Progenitor cell of endocrine pancreas (in vitro differentiated cells): ENCODE data around the gene BCL2. TPM values are rescaled to one million over a fixed set of nuclear protein-coding genes. Genes with fewer than 3 reads are reported as not detected.
"Not testable (repeated sequence)": the region's sequence is repeated elsewhere in the genome, so short reads cannot be mapped to it uniquely, and the experiment has no call there.

Experiments
- DNase-seq: peaks from one replicate; pipeline ENCODE4 v3.0.0; 2021; ENCODE audit warnings: low spot score; ENCODE audit not compliant: unreplicated experiment
- H3K27ac Mint-ChIP-seq: 2 replicates; pipeline ENCODE4 v1.8.0; 2021; ENCODE audit warnings: mild to moderate bottlenecking, moderate library complexity, mixed read lengths
- H3K27me3 Mint-ChIP-seq: 2 replicates; pipeline ENCODE4 v1.8.0; 2021; ENCODE audit warnings: mixed read lengths
- H3K36me3 Mint-ChIP-seq: 2 replicates; pipeline ENCODE4 v1.8.0; 2022; ENCODE audit warnings: mixed read lengths; ENCODE audit not compliant: insufficient read depth
- H3K4me1 Mint-ChIP-seq: 2 replicates; pipeline ENCODE4 v1.8.0; 2021; ENCODE audit warnings: low read depth, mixed read lengths
- H3K4me3 Mint-ChIP-seq: 2 replicates; pipeline ENCODE4 v1.8.0; 2021; ENCODE audit warnings: low read depth, mild to moderate bottlenecking, moderate library complexity, mixed read lengths
- H3K9me3 Mint-ChIP-seq: 2 replicates; pipeline ENCODE4 v1.8.0; 2021; ENCODE audit warnings: low read depth, mixed read lengths
- total RNA-seq: library from RNA; stranded (reverse); gene quantifications from 2 replicates; pipeline ENCODE4 v1.2.1, GENCODE V29; 2021
- TF ChIP-seq, protein P1 (sequence below): fragments of 200-600 bp; sonication (generic); IDR thresholded peaks from one replicate; pipeline ENCODE4 v1.5.0; 2021; ENCODE audit warnings: antibody characterized with exemption, mild to moderate bottlenecking; ENCODE audit not compliant: unreplicated experiment

Gene BCL2
- total RNA-seq, 1 donor from 2014 or later = 3.8 TPM

GRCh38 chr18:63192885-63193349 lies 126.7 kb downstream of the BCL2 start:
- no peaks in the 10 kb centered on the region for H3K4me1 Mint-ChIP-seq
- H3K36me3 Mint-ChIP-seq = no peaks in the 10 kb centered on the region
- peaks cover 3% of the 10 kb centered on the region for H3K27me3 Mint-ChIP-seq
- no peak overlapping the region for H3K4me3 Mint-ChIP-seq
- H3K27ac Mint-ChIP-seq = no peak overlapping the region
- DNase-seq = no peak
- H3K9me3 Mint-ChIP-seq = no peaks in the 10 kb centered on the region
- TF ChIP-seq, protein P1, sequence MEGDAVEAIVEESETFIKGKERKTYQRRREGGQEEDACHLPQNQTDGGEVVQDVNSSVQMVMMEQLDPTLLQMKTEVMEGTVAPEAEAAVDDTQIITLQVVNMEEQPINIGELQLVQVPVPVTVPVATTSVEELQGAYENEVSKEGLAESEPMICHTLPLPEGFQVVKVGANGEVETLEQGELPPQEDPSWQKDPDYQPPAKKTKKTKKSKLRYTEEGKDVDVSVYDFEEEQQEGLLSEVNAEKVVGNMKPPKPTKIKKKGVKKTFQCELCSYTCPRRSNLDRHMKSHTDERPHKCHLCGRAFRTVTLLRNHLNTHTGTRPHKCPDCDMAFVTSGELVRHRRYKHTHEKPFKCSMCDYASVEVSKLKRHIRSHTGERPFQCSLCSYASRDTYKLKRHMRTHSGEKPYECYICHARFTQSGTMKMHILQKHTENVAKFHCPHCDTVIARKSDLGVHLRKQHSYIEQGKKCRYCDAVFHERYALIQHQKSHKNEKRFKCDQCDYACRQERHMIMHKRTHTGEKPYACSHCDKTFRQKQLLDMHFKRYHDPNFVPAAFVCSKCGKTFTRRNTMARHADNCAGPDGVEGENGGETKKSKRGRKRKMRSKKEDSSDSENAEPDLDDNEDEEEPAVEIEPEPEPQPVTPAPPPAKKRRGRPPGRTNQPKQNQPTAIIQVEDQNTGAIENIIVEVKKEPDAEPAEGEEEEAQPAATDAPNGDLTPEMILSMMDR = no peak

GRCh38 chr18:63192126-63192884 lies 127.3 kb downstream of the BCL2 start:
- DNase-seq = no peak
- H3K27ac Mint-ChIP-seq = no peak overlapping the region
- peaks cover 6% of the 10 kb centered on the region for H3K4me1 Mint-ChIP-seq
- no peaks in the 10 kb centered on the region for H3K9me3 Mint-ChIP-seq
- H3K36me3 Mint-ChIP-seq = no peaks in the 10 kb centered on the region
- TF ChIP-seq, protein P1 = no peak
- H3K4me3 Mint-ChIP-seq = no peak overlapping the region
- H3K27me3 Mint-ChIP-seq = peaks cover 3% of the 10 kb centered on the region

GRCh38 chr18:63191413-63191812 lies 128.2 kb downstream of the BCL2 start:
- no peak for DNase-seq
- Mint-ChIP-seq H3K4me1 (peaks cover 11% of the 10 kb centered on the region), H3K27me3 (peaks cover 3% of the 10 kb centered on the region), H3K9me3 (no peaks in the 10 kb centered on the region), H3K4me3 (no peak overlapping the region), H3K36me3 (no peaks in the 10 kb centered on the region), H3K27ac (no peak overlapping the region)
- TF ChIP-seq, protein P1 = no peak

- not testable (repeated sequence) for H3K4me3 Mint-ChIP-seq, H3K9me3 Mint-ChIP-seq
Observed at GRCh38 chr18:63190838-63191237, 128.7 kb downstream of the BCL2 start.

GRCh38 chr18:63189817-63190216 lies 129.8 kb downstream of the BCL2 start:
- Mint-ChIP-seq H3K4me3 (no peak overlapping the region), H3K27me3 (peaks cover 3% of the 10 kb centered on the region), H3K36me3 (no peaks in the 10 kb centered on the region), H3K9me3 (no peaks in the 10 kb centered on the region), H3K4me1 (peaks cover 14% of the 10 kb centered on the region), H3K27ac (no peak overlapping the region)
- TF ChIP-seq, protein P1 = no peak
- DNase-seq = no peak

More at GRCh38 chr18:63190838-63191237, 128.7 kb downstream of the BCL2 start:
- H3K27me3 Mint-ChIP-seq, H3K27ac Mint-ChIP-seq, H3K36me3 Mint-ChIP-seq, DNase-seq: not testable (repeated sequence)
- peaks cover 14% of the 10 kb centered on the region for H3K4me1 Mint-ChIP-seq

GRCh38 chr18:63189041-63189440 lies 130.5 kb downstream of the BCL2 start:
- H3K4me3 Mint-ChIP-seq = no peak overlapping the region
- H3K27ac Mint-ChIP-seq = no peak overlapping the region
- no peaks in the 10 kb centered on the region for H3K36me3 Mint-ChIP-seq
- TF ChIP-seq, protein P1 = no peak
- no peak for DNase-seq
- no peaks in the 10 kb centered on the region for H3K9me3 Mint-ChIP-seq
- H3K4me1 Mint-ChIP-seq = peaks cover 14% of the 10 kb centered on the region
- peaks cover 3% of the 10 kb centered on the region for H3K27me3 Mint-ChIP-seq
